ENCODE measurements around the gene SLC16A8. TPM values are rescaled to one million over a fixed set of nuclear protein-coding genes. Genes with fewer than 3 reads are reported as not detected.

SLC16A8 gene
- total RNA-seq, 1 experiment from 2014 or later: 1.1 TPM

DNA sequence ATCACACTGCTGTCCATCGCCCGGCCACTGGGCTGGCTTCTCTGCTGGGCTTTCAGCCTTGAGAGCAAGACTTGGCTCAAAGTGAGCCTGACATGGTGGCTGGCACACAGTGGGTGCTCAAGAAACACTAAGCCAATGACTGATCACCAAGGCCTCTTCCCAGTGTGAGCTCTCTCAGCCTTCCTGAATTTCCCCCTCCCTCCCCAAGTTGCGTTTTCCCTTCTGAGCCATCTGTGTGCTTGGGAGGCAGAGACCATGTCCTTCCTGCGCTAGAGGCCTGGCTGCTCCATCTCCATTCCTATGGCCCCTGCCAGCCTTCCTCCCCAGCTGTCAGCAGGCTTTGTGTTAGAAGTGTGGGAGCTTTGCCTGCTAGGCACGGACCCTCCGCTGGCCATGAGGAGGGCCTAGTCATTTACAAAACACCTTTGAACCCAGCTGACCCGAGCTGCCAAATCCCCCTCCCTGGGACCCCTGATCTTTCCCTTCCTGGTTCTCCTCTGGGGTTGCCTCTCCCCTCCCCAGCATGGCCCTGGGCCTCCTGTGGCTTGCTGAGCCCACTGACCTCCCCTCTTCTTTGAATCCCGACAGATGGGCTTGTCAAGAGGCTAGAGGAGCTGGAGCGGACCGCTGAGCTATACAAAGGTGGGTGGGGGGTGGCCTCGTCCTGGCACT, 13.6 kb downstream of the SLC16A8 start:
- no peak for DNase-seq
- no peak overlapping the region for H3K56ac ChIP-seq (ENCODE audit: insufficient read length, low read depth, low read length)
- H2AFZ ChIP-seq (ENCODE audit: low read length): no peak overlapping the region
- H3K9me3 Mint-ChIP-seq: no peaks in the 10 kb centered on the region
- no peak overlapping the region for H3K23ac ChIP-seq (ENCODE audit: insufficient read length, low read depth, low read length)
- peaks cover 0 to 8% of the 10 kb centered on the region in 2 experiments; a peak in 2 of 4 replicates for H3K4me1 Mint-ChIP-seq
- H3K14ac ChIP-seq (ENCODE audit: insufficient read depth, low read length): no peak overlapping the region
- no peaks in the 10 kb centered on the region for H3K27me3 Mint-ChIP-seq (ENCODE audit: low read depth)
- no peaks in the 10 kb centered on the region for H3K79me1 ChIP-seq (ENCODE audit: insufficient read depth, low read depth, low read length, poor library complexity, severe bottlenecking)
- no peak overlapping the region for H2BK20ac ChIP-seq (ENCODE audit: low read depth, low read length, poor library complexity, severe bottlenecking)
- H3K4me3 Mint-ChIP-seq: no peak overlapping the region
- H4K5ac ChIP-seq (ENCODE audit: insufficient read length, low read depth, low read length): no peak overlapping the region
- no peak overlapping the region for H4K8ac ChIP-seq (replicated peaks; ENCODE audit: insufficient read length, low read depth, low read length)
- H3K27ac Mint-ChIP-seq: peak overlapping the region in 1 of 3 experiments; percentile 44; a peak in 2 of 7 replicates
- no peaks in the 10 kb centered on the region for H3K4me1 ChIP-seq (ENCODE audit: insufficient read depth, low read length)
- no peak overlapping the region for H3K4ac ChIP-seq (ENCODE audit: low read depth, low read length)
- no peak overlapping the region for H3K9ac ChIP-seq (ENCODE audit: extremely low read depth, insufficient read length, low read length)
- H3T11ph ChIP-seq (ENCODE audit: low read length): no peak overlapping the region
- no peak overlapping the region for H2BK12ac ChIP-seq (ENCODE audit: insufficient read length, low read depth, low read length)
- H3K27ac ChIP-seq (ENCODE audit: insufficient read length, low read depth, low read length): no peak overlapping the region
- no peaks in the 10 kb centered on the region for H3K79me2 ChIP-seq (ENCODE audit: insufficient read depth, low read length)
- H4K20me1 ChIP-seq (ENCODE audit: control insufficient read depth, insufficient read depth, insufficient read length): no peaks in the 10 kb centered on the region
- H3K23me2 ChIP-seq (ENCODE audit: insufficient read length, low read depth, low read length, poor library complexity, severe bottlenecking): no peaks in the 10 kb centered on the region
- H3K18ac ChIP-seq (ENCODE audit: insufficient read length, low read depth, low read length): no peak overlapping the region
- WGBS (ENCODE audit: extremely low coverage, insufficient read length, low lambda C conversion rate): no CpG with 5 or more reads among the region's 11 CpGs
- TF ChIP-seq, protein P1, sequence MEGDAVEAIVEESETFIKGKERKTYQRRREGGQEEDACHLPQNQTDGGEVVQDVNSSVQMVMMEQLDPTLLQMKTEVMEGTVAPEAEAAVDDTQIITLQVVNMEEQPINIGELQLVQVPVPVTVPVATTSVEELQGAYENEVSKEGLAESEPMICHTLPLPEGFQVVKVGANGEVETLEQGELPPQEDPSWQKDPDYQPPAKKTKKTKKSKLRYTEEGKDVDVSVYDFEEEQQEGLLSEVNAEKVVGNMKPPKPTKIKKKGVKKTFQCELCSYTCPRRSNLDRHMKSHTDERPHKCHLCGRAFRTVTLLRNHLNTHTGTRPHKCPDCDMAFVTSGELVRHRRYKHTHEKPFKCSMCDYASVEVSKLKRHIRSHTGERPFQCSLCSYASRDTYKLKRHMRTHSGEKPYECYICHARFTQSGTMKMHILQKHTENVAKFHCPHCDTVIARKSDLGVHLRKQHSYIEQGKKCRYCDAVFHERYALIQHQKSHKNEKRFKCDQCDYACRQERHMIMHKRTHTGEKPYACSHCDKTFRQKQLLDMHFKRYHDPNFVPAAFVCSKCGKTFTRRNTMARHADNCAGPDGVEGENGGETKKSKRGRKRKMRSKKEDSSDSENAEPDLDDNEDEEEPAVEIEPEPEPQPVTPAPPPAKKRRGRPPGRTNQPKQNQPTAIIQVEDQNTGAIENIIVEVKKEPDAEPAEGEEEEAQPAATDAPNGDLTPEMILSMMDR (conservative IDR thresholded peaks at IDR 0.05): no peak
- H2BK5ac ChIP-seq (ENCODE audit: insufficient read length, low read length): no peak overlapping the region
- peaks cover 9 to 66% (median 51%) of the 10 kb centered on the region in 3 experiments for H3K36me3 Mint-ChIP-seq (ENCODE audit: insufficient read depth in 1 of 3, low read depth in 3 of 3)
- no peak overlapping the region for H2BK120ac ChIP-seq (ENCODE audit: low read depth, low read length, poor library complexity, severe bottlenecking)
- H3K9me3 ChIP-seq (ENCODE audit: control insufficient read depth, low read depth, low read length): no peaks in the 10 kb centered on the region
- no peak overlapping the region for H4K91ac ChIP-seq (ENCODE audit: insufficient read length, low read depth, low read length)
- no peak overlapping the region for H2AK5ac ChIP-seq (ENCODE audit: insufficient read length, low read length)
- no peak overlapping the region for H2BK15ac ChIP-seq (ENCODE audit: low read depth, low read length)
- no peak overlapping the region for H3K4me2 ChIP-seq (ENCODE audit: insufficient read depth, insufficient read length, low read length)
- no peaks in the 10 kb centered on the region for H3K27me3 ChIP-seq (ENCODE audit: insufficient read depth, low read length)
